ENCODE data around the gene LSR. TPM values are rescaled to one million over a fixed set of nuclear protein-coding genes. Genes with fewer than 3 reads are reported as not detected.

Gene LSR
- total RNA-seq, 2 experiments from 2014 or later: 3.5 to 3.6 TPM

DNA sequence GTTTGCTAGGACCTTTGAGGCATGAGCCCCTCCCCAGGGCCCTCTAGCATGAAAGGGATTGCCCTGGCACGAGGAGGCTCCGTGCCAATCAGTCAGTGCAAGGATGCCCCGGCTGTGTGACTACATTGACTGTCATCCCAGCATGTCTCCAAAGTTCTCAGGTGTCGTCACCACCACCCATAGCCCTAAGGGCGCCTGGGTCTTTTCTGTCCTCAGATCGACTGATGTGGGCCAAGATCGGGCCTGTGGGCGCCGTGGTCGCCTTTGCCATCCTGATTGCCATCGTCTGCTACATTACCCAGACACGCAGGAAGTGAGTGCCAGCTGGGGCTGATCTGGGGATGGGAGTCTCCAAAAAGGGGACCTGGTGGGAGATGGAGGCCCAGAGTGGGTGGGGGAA, 61.5 kb downstream of the LSR start:
- Mint-ChIP-seq H3K27ac (no peak overlapping the region), H3K36me3 (ENCODE audit: low read depth) (no peaks in the 10 kb centered on the region), H3K4me3 (no peak overlapping the region), H3K9me3 (no peaks in the 10 kb centered on the region), H3K4me1 (peaks cover 3% of the 10 kb centered on the region), H3K27me3 (peaks cover 4% of the 10 kb centered on the region)
- ChIA-PET POLR2A (no interaction called here), CTCF (no interaction called here)
- DNase-seq: no peak

GRCh38 chr19:35310811-35311465, 62.1 kb downstream of the LSR start:
- no peak overlapping the region for H3K27ac Mint-ChIP-seq
- H3K27me3 Mint-ChIP-seq: peaks cover 4% of the 10 kb centered on the region
- no peaks in the 10 kb centered on the region for H3K9me3 Mint-ChIP-seq
- no peak overlapping the region for H3K4me3 Mint-ChIP-seq
- POLR2A ChIA-PET: no interaction called here
- DNase-seq: no peak
- peaks cover 3% of the 10 kb centered on the region for H3K4me1 Mint-ChIP-seq
- H3K36me3 Mint-ChIP-seq (ENCODE audit: low read depth): no peaks in the 10 kb centered on the region
- CTCF ChIA-PET: no interaction called here

GRCh38 chr19:35311901-35312665, 63.3 kb downstream of the LSR start:
- H3K36me3 Mint-ChIP-seq (ENCODE audit: low read depth): no peaks in the 10 kb centered on the region
- H3K9me3 Mint-ChIP-seq: no peaks in the 10 kb centered on the region
- CTCF ChIA-PET: interaction anchor here (0.9 kb wide), 1 partner anchor 20 kb away, joined by 3 read pairs; no protein-coding TSS in a partner anchor
- H3K27me3 Mint-ChIP-seq: peaks cover 4% of the 10 kb centered on the region
- POLR2A ChIA-PET: no interaction called here
- no peak for DNase-seq
- H3K4me3 Mint-ChIP-seq: no peak overlapping the region
- H3K4me1 Mint-ChIP-seq: peaks cover 3% of the 10 kb centered on the region
- H3K27ac Mint-ChIP-seq: no peak overlapping the region

DNA sequence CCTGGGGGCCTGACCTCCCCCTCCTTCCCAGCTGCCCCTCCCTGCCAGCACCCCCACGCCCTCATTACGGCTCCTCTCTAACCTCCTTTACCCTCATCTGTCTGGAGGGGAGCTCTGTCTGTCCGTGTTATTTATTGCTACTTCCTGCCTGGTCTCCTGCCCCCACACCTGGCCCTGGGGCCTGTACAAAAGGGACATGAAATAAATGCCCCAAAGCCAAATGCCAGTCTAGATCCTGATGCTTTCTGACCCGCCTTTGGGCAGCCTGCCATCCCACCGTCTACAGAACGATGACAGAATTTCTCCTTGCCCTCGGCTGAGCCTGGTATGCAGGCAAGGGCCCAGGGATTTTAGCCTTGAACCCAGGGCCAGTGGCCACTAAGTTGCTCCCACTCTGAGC, 64.8 kb downstream of the LSR start:
- Mint-ChIP-seq H3K9me3 (no peaks in the 10 kb centered on the region), H3K36me3 (ENCODE audit: low read depth) (no peaks in the 10 kb centered on the region), H3K27ac (no peak overlapping the region), H3K4me3 (no peak overlapping the region), H3K4me1 (peaks cover 6% of the 10 kb centered on the region), H3K27me3 (peaks cover 4% of the 10 kb centered on the region)
- CTCF ChIA-PET: interaction anchor here (0.6 to 1.8 kb wide), 3 partner anchors 31 to 124 kb away, joined by 3 to 4 read pairs (median 4); partner anchors contain the start of genes FFAR1 and HAMP
- POLR2A ChIA-PET: no interaction called here
- no peak for DNase-seq

DNA sequence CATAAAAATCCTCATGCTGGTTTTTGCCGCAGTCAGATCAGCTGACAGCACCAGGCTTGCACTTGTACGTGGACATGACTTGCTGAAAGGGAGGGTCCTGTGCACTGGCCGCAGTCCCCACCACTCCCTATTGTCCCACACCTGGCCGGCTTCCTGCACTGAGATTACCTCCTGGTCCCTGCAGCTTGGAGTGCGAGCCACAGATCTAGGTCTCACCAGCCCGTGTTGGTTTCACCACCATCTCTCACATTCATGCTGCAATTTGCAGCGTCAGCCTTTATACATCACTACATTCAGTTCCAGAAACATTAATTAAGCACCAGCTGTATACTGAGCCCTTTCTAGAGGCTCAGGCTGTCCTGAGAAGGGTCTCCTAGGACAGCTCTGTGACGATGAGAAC, 65.2 kb downstream of the LSR start:
- Mint-ChIP-seq H3K27me3 (peaks cover 4% of the 10 kb centered on the region), H3K4me1 (peaks cover 9% of the 10 kb centered on the region), H3K9me3 (no peaks in the 10 kb centered on the region), H3K4me3 (no peak overlapping the region), H3K27ac (no peak overlapping the region), H3K36me3 (ENCODE audit: low read depth) (no peaks in the 10 kb centered on the region)
- ChIA-PET POLR2A (no interaction called here), CTCF (interaction anchor here (0.6 to 1.8 kb wide), 3 partner anchors 32 to 124 kb away, joined by 3 to 4 read pairs (median 4); partner anchors contain the start of genes FFAR1 and HAMP)
- DNase-seq: no peak

- H3K4me1 Mint-ChIP-seq: peaks cover 9% of the 10 kb centered on the region
- ChIA-PET POLR2A (interaction anchor here (0.6 kb wide), 1 partner anchor 18 kb away, joined by 3 read pairs; no protein-coding TSS in a partner anchor), CTCF (interaction anchor here (1.2 to 1.8 kb wide), 2 partner anchors 33 kb away, joined by 3 to 4 read pairs; partner anchors contain the start of genes FFAR1 and HAMP)
- no peak overlapping the region for H3K27ac Mint-ChIP-seq
- no peaks in the 10 kb centered on the region for H3K36me3 Mint-ChIP-seq (ENCODE audit: low read depth)
- H3K27me3 Mint-ChIP-seq: peaks cover 4% of the 10 kb centered on the region
- DNase-seq: no peak
- H3K9me3 Mint-ChIP-seq: no peaks in the 10 kb centered on the region
- no peak overlapping the region for H3K4me3 Mint-ChIP-seq
Measured at GRCh38 chr19:35314858-35315470, 66.2 kb downstream of the LSR start.

DNA sequence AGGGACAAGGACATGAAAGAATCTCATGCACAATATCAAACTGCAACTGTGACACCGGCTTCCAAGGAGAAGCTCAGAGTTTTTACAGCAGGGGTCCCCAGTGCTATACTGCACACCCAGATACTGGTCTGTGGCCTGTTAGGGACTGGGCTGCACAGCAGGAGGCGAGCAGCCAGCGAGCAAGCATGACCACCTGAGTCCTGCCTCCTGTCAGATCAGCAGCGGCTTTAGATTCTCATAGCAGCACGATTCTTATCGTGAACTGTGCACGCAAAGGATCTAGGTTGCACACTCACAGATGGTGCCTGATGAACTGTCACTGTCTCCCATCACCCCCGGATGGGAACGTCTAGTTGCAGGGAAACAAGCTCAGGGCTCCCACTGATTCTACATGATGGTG, 67.1 kb downstream of the LSR start:
- ChIA-PET POLR2A (no interaction called here), CTCF (no interaction called here)
- Mint-ChIP-seq H3K4me1 (peaks cover 5% of the 10 kb centered on the region), H3K9me3 (no peaks in the 10 kb centered on the region), H3K36me3 (ENCODE audit: low read depth) (no peaks in the 10 kb centered on the region), H3K4me3 (no peak overlapping the region), H3K27me3 (peaks cover 4% of the 10 kb centered on the region), H3K27ac (no peak overlapping the region)
- DNase-seq: no peak

- Mint-ChIP-seq H3K9me3 (peaks cover 1% of the 10 kb centered on the region), H3K27me3 (peaks cover 6% of the 10 kb centered on the region), H3K27ac (no peak overlapping the region), H3K36me3 (ENCODE audit: low read depth) (no peaks in the 10 kb centered on the region), H3K4me3 (no peak overlapping the region), H3K4me1 (peaks cover 5% of the 10 kb centered on the region)
- DNase-seq: no peak
- ChIA-PET POLR2A (no interaction called here), CTCF (interaction anchor here (1.2 kb wide), 1 partner anchor 16 kb away, joined by 5 read pairs; no protein-coding TSS in a partner anchor)
Measured at GRCh38 chr19:35316560-35316959, 67.8 kb downstream of the LSR start.

Other genes with a start within 250 kb of the LSR start
- gene GRAMD1A, start 248.7 kb upstream of the LSR start, total RNA-seq: 100 to 1,000 TPM; 106 to 114 TPM
- gene SCN1B, start 218.5 kb upstream of the LSR start, total RNA-seq: under 1 TPM; 0.50 to 0.97 TPM
- not detected for gene HPN, start 207.3 kb upstream of the LSR start, total RNA-seq
- gene FXYD3, start 133.2 kb upstream of the LSR start, total RNA-seq: not detected
- under 1 TPM; 0.37 to 0.40 TPM for gene LGI4, start 113.9 kb upstream of the LSR start, total RNA-seq
- 1 to 10 TPM; 1.0 to 1.8 TPM for gene FXYD1, start 110.2 kb upstream of the LSR start, total RNA-seq
- 1 to 10 TPM; 4.5 to 5.0 TPM for gene FXYD7, start 105.7 kb upstream of the LSR start, total RNA-seq
- 100 to 1,000 TPM; 455 to 524 TPM for gene FXYD5, start 94.3 kb upstream of the LSR start, total RNA-seq
- not detected for gene FAM187B, start 20.3 kb upstream of the LSR start, total RNA-seq
- gene USF2, start 20.0 kb downstream of the LSR start, total RNA-seq: 100 to 1,000 TPM; 150 to 162 TPM
- gene HAMP, start 33.5 kb downstream of the LSR start, total RNA-seq: 1 to 10 TPM in 1 of 2 experiments, under 1 TPM in 1; 0.92 to 1.2 TPM
- not detected for gene MAG, start 43.2 kb downstream of the LSR start, total RNA-seq
- under 1 TPM in 1 of 2 experiments, not detected in 1; 0.21 TPM for gene CD22, start 80.2 kb downstream of the LSR start, total RNA-seq
- not detected for gene FFAR1, start 98.9 kb downstream of the LSR start, total RNA-seq
- gene FFAR3, start 109.5 kb downstream of the LSR start, total RNA-seq: not detected
- gene GPR42, start 122.1 kb downstream of the LSR start, total RNA-seq: not detected
- not detected for gene FFAR2, start 199.3 kb downstream of the LSR start, total RNA-seq
- not detected for gene KRTDAP, start 241.5 kb downstream of the LSR start, total RNA-seq

Measured in activated CD4-positive, alpha-beta T cell treated with anti-CD3 and anti-CD28 coated beads, Interleukin-2, amount 10 ng/mL, durations not matched to agents 7 days and 5 days (primary cell).